Mesenchymal stem cell (in vitro differentiated cells and primary cell): ENCODE measurements around the gene ADGRF3.

Source experiments
- DNase-seq: peaks from one replicate; pipeline ENCODE4 v3.0.0-alpha.2; 2013
- H2AFZ ChIP-seq: one replicate; pipeline ENCODE4 v1.6.1; 2013; ENCODE audit warnings: low read depth, mild to moderate bottlenecking, control low read depth, inconsistent platforms, low read length, moderate library complexity
- H2AK5ac ChIP-seq: 2 replicates; pipeline ENCODE4 v1.6.1; 2013; ENCODE audit warnings: low read length, moderate library complexity, mild to moderate bottlenecking, inconsistent platforms; ENCODE audit not compliant: severe bottlenecking
- H2BK120ac ChIP-seq: one replicate; pipeline ENCODE4 v1.6.1; 2013; ENCODE audit warnings: low read depth, mild to moderate bottlenecking, inconsistent platforms, low read length, moderate library complexity
- H2BK12ac ChIP-seq, 2 experiments: one replicate each; pipeline ENCODE4 v1.6.1; 2013; ENCODE audit warnings: inconsistent platforms in 2 of 2, low read length in 2 of 2, mild to moderate bottlenecking in 2 of 2, moderate library complexity in 2 of 2, control low read depth in 1 of 2
- H2BK15ac ChIP-seq: one replicate; pipeline ENCODE4 v1.6.1; 2013; ENCODE audit warnings: mild to moderate bottlenecking, low read depth, inconsistent platforms; ENCODE audit not compliant: poor library complexity, severe bottlenecking
- H2BK5ac ChIP-seq: 2 replicates; pipeline ENCODE4 v1.6.1; 2013; ENCODE audit warnings: low read depth, mild to moderate bottlenecking, low read length, control low read depth, inconsistent platforms; ENCODE audit not compliant: poor library complexity, severe bottlenecking
- H3K14ac ChIP-seq, 2 experiments: one replicate each; pipeline ENCODE4 v1.6.1; 2013; ENCODE audit warnings: inconsistent platforms in 2 of 2, low read length in 2 of 2, control low read depth in 1 of 2, mild to moderate bottlenecking in 1 of 2, moderate library complexity in 1 of 2
- H3K18ac ChIP-seq, 2 experiments: one replicate each; pipeline ENCODE4 v1.6.1; 2013; ENCODE audit warnings: inconsistent platforms in 2 of 2, low read length in 2 of 2, control low read depth in 1 of 2, low read depth in 1 of 2, mild to moderate bottlenecking in 1 of 2
- H3K23ac ChIP-seq, 2 experiments: one replicate each; pipeline ENCODE4 v1.6.1; 2013; ENCODE audit warnings: inconsistent platforms in 2 of 2, low read length in 2 of 2, mild to moderate bottlenecking in 2 of 2, moderate library complexity in 2 of 2, control low read depth in 1 of 2
- H3K27ac ChIP-seq: 2 replicates; pipeline ENCODE4 v1.5.1; 2013; ENCODE audit warnings: mild to moderate bottlenecking, moderate library complexity, low read length, control low read depth, inconsistent platforms; ENCODE audit not compliant: poor library complexity, severe bottlenecking
- H3K27me3 ChIP-seq, 2 experiments: 2 replicates each; pipeline versions ENCODE4 v1.6.1 to v1.7.0; 2013; ENCODE audit warnings: low read length in 2 of 2, mild to moderate bottlenecking in 2 of 2, moderate library complexity in 2 of 2, control low read depth in 1 of 2, inconsistent platforms in 1 of 2; ENCODE audit not compliant: control insufficient read depth in 1 of 2, insufficient read depth in 1 of 2
- H3K36me3 ChIP-seq, 2 experiments: 2 replicates each; pipeline versions ENCODE4 v1.6.1 to v1.7.0; 2013; ENCODE audit warnings: low read length in 2 of 2, control low read depth in 1 of 2, inconsistent platforms in 1 of 2, low read depth in 1 of 2, mild to moderate bottlenecking in 1 of 2; ENCODE audit not compliant: insufficient read depth in 2 of 2, control insufficient read depth in 1 of 2
- H3K4ac ChIP-seq, 2 experiments: one replicate each; pipeline ENCODE4 v1.6.1; 2013; ENCODE audit warnings: inconsistent platforms in 2 of 2, low read length in 2 of 2, mild to moderate bottlenecking in 2 of 2, moderate library complexity in 2 of 2, control low read depth in 1 of 2, low read depth in 1 of 2
- H3K4me1 ChIP-seq: 2 replicates; pipeline ENCODE4 v1.6.1; 2013; ENCODE audit warnings: low read depth, low read length, control low read depth; ENCODE audit not compliant: control insufficient read depth, insufficient read depth
- H3K4me2 ChIP-seq: 2 replicates; pipeline ENCODE4 v1.6.1; 2013; ENCODE audit warnings: low read length, mild to moderate bottlenecking, inconsistent platforms; ENCODE audit not compliant: poor library complexity, severe bottlenecking
- H3K4me3 ChIP-seq, 2 experiments: 2 replicates each; pipeline versions ENCODE4 v1.5.1 to v1.7.0; 2013; ENCODE audit warnings: low read length in 2 of 2, mild to moderate bottlenecking in 2 of 2, control low read depth in 1 of 2, low read depth in 1 of 2; ENCODE audit not compliant: insufficient read depth in 1 of 2
- H3K79me1 ChIP-seq: replicated peaks from 2 replicates; pipeline ENCODE4 v1.6.1; 2013; ENCODE audit warnings: mild to moderate bottlenecking, control low read depth, low read length, inconsistent platforms; ENCODE audit not compliant: poor library complexity, severe bottlenecking
- H3K9ac ChIP-seq: 2 replicates; pipeline ENCODE4 v1.7.0; 2013; ENCODE audit warnings: mild to moderate bottlenecking, low read length, moderate library complexity
- H3K9me3 ChIP-seq: 2 replicates; pipeline ENCODE4 v1.7.0; 2013; ENCODE audit warnings: mild to moderate bottlenecking, low read length; ENCODE audit not compliant: control insufficient read depth
- H4K8ac ChIP-seq: one replicate; pipeline ENCODE4 v1.6.1; 2013; ENCODE audit warnings: inconsistent platforms, mild to moderate bottlenecking, low read length, moderate library complexity
- H4K91ac ChIP-seq: one replicate; pipeline ENCODE4 v1.6.1; 2013; ENCODE audit warnings: mild to moderate bottlenecking, low read length, inconsistent platforms
- WGBS: methylation state at CpG from one replicate; pipeline ENCODE4 v1.1.7; 2013; ENCODE audit warnings: mixed read lengths; 5-methylcytosine and 5-hydroxymethylcytosine counted together

Gene ADGRF3

GRCh38 chr2:26387189-26387588 is 40.6 kb upstream of the ADGRF3 start:
- no peak overlapping the region for H2AK5ac ChIP-seq
- no peak overlapping the region for H3K18ac ChIP-seq
- H3K36me3 ChIP-seq = peaks cover 2 to 78% of the 10 kb centered on the region in 2 experiments
- no peak overlapping the region for H3K9ac ChIP-seq
- no peak overlapping the region for H4K91ac ChIP-seq
- no peak overlapping the region for H3K23ac ChIP-seq
- H3K27ac ChIP-seq = no peak overlapping the region
- H3K4me3 ChIP-seq = no peak overlapping the region
- no peak for DNase-seq
- no CpG with 5 or more reads among the region's 4 CpGs for WGBS
- H2BK5ac ChIP-seq = no peak overlapping the region
- no peak overlapping the region for H2BK120ac ChIP-seq
- H3K4ac ChIP-seq = no peak overlapping the region
- peaks cover 5% of the 10 kb centered on the region for H3K79me1 ChIP-seq
- H3K4me2 ChIP-seq = no peak overlapping the region
- H2AFZ ChIP-seq = no peak overlapping the region
- H3K4me1 ChIP-seq = no peaks in the 10 kb centered on the region
- H3K14ac ChIP-seq = no peak overlapping the region
- no peaks in the 10 kb centered on the region for H3K9me3 ChIP-seq
- no peaks in the 10 kb centered on the region for H3K27me3 ChIP-seq
- H2BK15ac ChIP-seq = no peak overlapping the region
- no peak overlapping the region for H2BK12ac ChIP-seq
- H4K8ac ChIP-seq = no peak overlapping the region

- no peaks in the 10 kb centered on the region for H3K9me3 ChIP-seq
- H3K4me1 ChIP-seq = no peaks in the 10 kb centered on the region
- no peak for DNase-seq
- no peak overlapping the region for H4K8ac ChIP-seq
- no peaks in the 10 kb centered on the region for H3K27me3 ChIP-seq
- H3K27ac ChIP-seq = no peak overlapping the region
- no peak overlapping the region for H3K18ac ChIP-seq
- H4K91ac ChIP-seq = no peak overlapping the region
- H3K36me3 ChIP-seq = peaks cover 0 to 72% of the 10 kb centered on the region in 2 experiments
- H3K4ac ChIP-seq = no peak overlapping the region
- peaks cover 9% of the 10 kb centered on the region for H3K79me1 ChIP-seq
- no peak overlapping the region for H3K9ac ChIP-seq
- H3K23ac ChIP-seq = no peak overlapping the region
- no peak overlapping the region for H2BK5ac ChIP-seq
- H3K4me3 ChIP-seq = no peak overlapping the region
- no peak overlapping the region for H2BK120ac ChIP-seq
- no peak overlapping the region for H2BK15ac ChIP-seq
- no peak overlapping the region for H2BK12ac ChIP-seq
- no peak overlapping the region for H2AFZ ChIP-seq
- no peak overlapping the region for H3K14ac ChIP-seq
- H2AK5ac ChIP-seq = no peak overlapping the region
- no peak overlapping the region for H3K4me2 ChIP-seq
Observed at GRCh38 chr2:26384597-26384996, 38.0 kb upstream of the ADGRF3 start.

DNA sequence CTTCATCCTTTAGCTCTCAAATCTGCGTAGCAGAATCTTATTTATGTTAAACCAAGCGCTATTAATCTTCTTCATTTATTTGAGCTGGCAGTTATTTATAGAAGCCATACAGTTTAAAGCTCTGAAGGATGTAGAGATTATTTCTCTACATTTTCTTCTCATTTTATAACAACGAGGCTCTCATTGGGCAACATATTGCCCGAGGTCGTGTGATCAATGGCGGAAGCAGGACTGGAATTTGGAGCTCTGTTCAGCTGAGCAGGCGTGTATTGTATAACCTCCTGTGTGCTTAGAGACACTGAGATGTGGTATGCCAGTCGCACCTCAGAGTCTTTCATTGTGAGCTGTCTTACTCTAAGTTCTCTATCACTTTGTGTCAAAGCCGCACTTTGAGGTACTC is 37.6 kb upstream of the ADGRF3 start:
- H2AFZ ChIP-seq = no peak overlapping the region
- no peaks in the 10 kb centered on the region for H3K27me3 ChIP-seq
- H2AK5ac ChIP-seq = no peak overlapping the region
- H3K18ac ChIP-seq = no peak overlapping the region
- H3K4me3 ChIP-seq = no peak overlapping the region
- H2BK5ac ChIP-seq = no peak overlapping the region
- no peak overlapping the region for H3K4ac ChIP-seq
- no peak overlapping the region for H2BK15ac ChIP-seq
- H3K36me3 ChIP-seq = peaks cover 0 to 68% of the 10 kb centered on the region in 2 experiments
- peaks cover 11% of the 10 kb centered on the region for H3K79me1 ChIP-seq
- no peak overlapping the region for H3K14ac ChIP-seq
- no peak overlapping the region for H3K23ac ChIP-seq
- H4K91ac ChIP-seq = no peak overlapping the region
- no peak overlapping the region for H4K8ac ChIP-seq
- H3K9me3 ChIP-seq = no peaks in the 10 kb centered on the region
- no peak overlapping the region for H3K27ac ChIP-seq
- H2BK12ac ChIP-seq = no peak overlapping the region
- H3K9ac ChIP-seq = no peak overlapping the region
- no peak for DNase-seq
- no peak overlapping the region for H2BK120ac ChIP-seq
- WGBS = 86% methylated on average over 7 of the region's 9 CpGs
- H3K4me2 ChIP-seq = no peak overlapping the region
- H3K4me1 ChIP-seq = no peaks in the 10 kb centered on the region

DNA sequence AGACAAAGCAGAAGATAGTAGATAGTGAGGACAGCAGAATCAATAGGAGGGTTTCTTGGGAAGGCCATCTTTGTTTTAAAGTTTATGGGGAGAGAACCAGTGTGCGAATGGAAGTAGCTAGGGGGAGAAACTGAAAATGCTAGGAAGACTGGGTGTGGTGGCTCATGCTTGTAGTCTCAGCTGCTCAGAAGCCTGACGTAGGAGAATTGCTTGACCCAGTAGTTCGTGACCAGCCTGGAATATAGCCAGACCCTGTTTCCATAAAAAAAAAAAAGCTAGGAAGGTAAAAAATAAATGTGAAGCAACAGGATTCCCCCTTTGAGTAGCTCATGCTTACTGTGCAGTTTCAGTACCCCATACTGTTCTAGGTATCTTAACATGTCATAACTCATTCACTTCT is 36.0 kb upstream of the ADGRF3 start:
- no peaks in the 10 kb centered on the region for H3K27me3 ChIP-seq
- WGBS = 93% methylated on average over 3 of the region's 3 CpGs
- no peak overlapping the region for H4K91ac ChIP-seq
- no peak overlapping the region for H3K4ac ChIP-seq
- H3K27ac ChIP-seq = no peak overlapping the region
- no peaks in the 10 kb centered on the region for H3K4me1 ChIP-seq
- no peak overlapping the region for H2BK120ac ChIP-seq
- H2AK5ac ChIP-seq = no peak overlapping the region
- H3K4me3 ChIP-seq = no peak overlapping the region
- no peak overlapping the region for H3K4me2 ChIP-seq
- H3K14ac ChIP-seq = no peak overlapping the region
- no peak overlapping the region for H3K23ac ChIP-seq
- peaks cover 18% of the 10 kb centered on the region for H3K79me1 ChIP-seq
- no peak overlapping the region for H2BK5ac ChIP-seq
- no peak overlapping the region for H3K9ac ChIP-seq
- H2AFZ ChIP-seq = no peak overlapping the region
- no peak overlapping the region for H4K8ac ChIP-seq
- H3K9me3 ChIP-seq = no peaks in the 10 kb centered on the region
- peaks cover 3 to 65% of the 10 kb centered on the region in 2 experiments for H3K36me3 ChIP-seq
- no peak overlapping the region for H3K18ac ChIP-seq
- DNase-seq = no peak
- no peak overlapping the region for H2BK15ac ChIP-seq
- H2BK12ac ChIP-seq = no peak overlapping the region
